Measurements from ENCODE around the gene MTM1.

GRCh38 chrX:150529587-150529986, 38.8 kb upstream of the MTM1 start:
- TF ChIP-seq EP300 (IDR thresholded peaks at IDR 0.05; ENCODE audit: borderline replicate concordance) (no peak), EGR1 (IDR thresholded peaks at IDR 0.05) (no peak), RAD21 (IDR thresholded peaks at IDR 0.05; ENCODE audit: low read depth) (no peak), USF1 (IDR thresholded peaks at IDR 0.05) (no peak), YY1 (IDR thresholded peaks at IDR 0.05; ENCODE audit: low read depth) (no peak), CEBPB (IDR thresholded peaks at IDR 0.05) (no peak), FOXM1 (IDR thresholded peaks at IDR 0.05; ENCODE audit: borderline replicate concordance, low read depth) (no peak), ZBTB7A (IDR thresholded peaks at IDR 0.05; ENCODE audit: low read depth) (no peak), NFIC (IDR thresholded peaks at IDR 0.05) (no peak)
- TF ChIP-seq, protein P1, sequence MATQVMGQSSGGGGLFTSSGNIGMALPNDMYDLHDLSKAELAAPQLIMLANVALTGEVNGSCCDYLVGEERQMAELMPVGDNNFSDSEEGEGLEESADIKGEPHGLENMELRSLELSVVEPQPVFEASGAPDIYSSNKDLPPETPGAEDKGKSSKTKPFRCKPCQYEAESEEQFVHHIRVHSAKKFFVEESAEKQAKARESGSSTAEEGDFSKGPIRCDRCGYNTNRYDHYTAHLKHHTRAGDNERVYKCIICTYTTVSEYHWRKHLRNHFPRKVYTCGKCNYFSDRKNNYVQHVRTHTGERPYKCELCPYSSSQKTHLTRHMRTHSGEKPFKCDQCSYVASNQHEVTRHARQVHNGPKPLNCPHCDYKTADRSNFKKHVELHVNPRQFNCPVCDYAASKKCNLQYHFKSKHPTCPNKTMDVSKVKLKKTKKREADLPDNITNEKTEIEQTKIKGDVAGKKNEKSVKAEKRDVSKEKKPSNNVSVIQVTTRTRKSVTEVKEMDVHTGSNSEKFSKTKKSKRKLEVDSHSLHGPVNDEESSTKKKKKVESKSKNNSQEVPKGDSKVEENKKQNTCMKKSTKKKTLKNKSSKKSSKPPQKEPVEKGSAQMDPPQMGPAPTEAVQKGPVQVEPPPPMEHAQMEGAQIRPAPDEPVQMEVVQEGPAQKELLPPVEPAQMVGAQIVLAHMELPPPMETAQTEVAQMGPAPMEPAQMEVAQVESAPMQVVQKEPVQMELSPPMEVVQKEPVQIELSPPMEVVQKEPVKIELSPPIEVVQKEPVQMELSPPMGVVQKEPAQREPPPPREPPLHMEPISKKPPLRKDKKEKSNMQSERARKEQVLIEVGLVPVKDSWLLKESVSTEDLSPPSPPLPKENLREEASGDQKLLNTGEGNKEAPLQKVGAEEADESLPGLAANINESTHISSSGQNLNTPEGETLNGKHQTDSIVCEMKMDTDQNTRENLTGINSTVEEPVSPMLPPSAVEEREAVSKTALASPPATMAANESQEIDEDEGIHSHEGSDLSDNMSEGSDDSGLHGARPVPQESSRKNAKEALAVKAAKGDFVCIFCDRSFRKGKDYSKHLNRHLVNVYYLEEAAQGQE (IDR thresholded peaks at IDR 0.05; ENCODE audit: low read depth) = no peak
- TF ChIP-seq, protein P2, sequence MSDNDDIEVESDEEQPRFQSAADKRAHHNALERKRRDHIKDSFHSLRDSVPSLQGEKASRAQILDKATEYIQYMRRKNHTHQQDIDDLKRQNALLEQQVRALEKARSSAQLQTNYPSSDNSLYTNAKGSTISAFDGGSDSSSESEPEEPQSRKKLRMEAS (IDR thresholded peaks at IDR 0.05) = no peak

All from Ishikawa (cell line).